ENCODE measurements around the gene DEAF1. TPM values are rescaled to one million over a fixed set of nuclear protein-coding genes. Genes with fewer than 3 reads are reported as not detected.

DEAF1 gene
- total RNA-seq, 1 experiment from 2014 or later = 62.2 TPM

- peak; percentile 88 for TF ChIP-seq ARID4B (CRISPR knock-in tag; IDR thresholded peaks at IDR 0.05; ENCODE audit: borderline replicate concordance)
- TF ChIP-seq SP1 (CRISPR knock-in tag; conservative IDR thresholded peaks at IDR 0.05) = peak; percentile 79
- no peak for TF ChIP-seq ZNF512 (CRISPR knock-in tag; IDR thresholded peaks at IDR 0.05; ENCODE audit: borderline replicate concordance)
- TF ChIP-seq CREM (CRISPR knock-in tag; IDR thresholded peaks at IDR 0.05) = no peak
- no peak for TF ChIP-seq NR3C1 (CRISPR knock-in tag; conservative IDR thresholded peaks at IDR 0.05; ENCODE audit: low read depth)
- TF ChIP-seq TEAD1 (CRISPR knock-in tag; IDR thresholded peaks at IDR 0.05) = peak; percentile 76
- 0 out of 2 replicates have a peak, but pooled peaks have one; percentile 20 for TF ChIP-seq MYBL2 (CRISPR knock-in tag; IDR thresholded peaks at IDR 0.05)
- TF ChIP-seq STAT6 (CRISPR knock-in tag; conservative IDR thresholded peaks at IDR 0.05; ENCODE audit: low read depth) = no peak
- TF ChIP-seq FOXP1 (CRISPR knock-in tag; IDR thresholded peaks at IDR 0.05; ENCODE audit: borderline replicate concordance) = peak; percentile 52; the same call in 1 of the 2 replicates
- TF ChIP-seq JUN (CRISPR knock-in tag; IDR thresholded peaks at IDR 0.05) = peak; percentile 61; the same call in 1 of the 2 replicates
- TF ChIP-seq FOXK1 (CRISPR knock-in tag; IDR thresholded peaks at IDR 0.05) = peak; percentile 26; the same call in 1 of the 2 replicates
- TF ChIP-seq ZNF416 (CRISPR knock-in tag; IDR thresholded peaks at IDR 0.05) = 0 out of 2 replicates have a peak, but pooled peaks have one; percentile 17
- peak; percentile 55; the same call in 1 of the 2 replicates for TF ChIP-seq SMAD3 (CRISPR knock-in tag; IDR thresholded peaks at IDR 0.05; ENCODE audit: borderline replicate concordance)
- peak; percentile 91; the same call in 1 of the 2 replicates for TF ChIP-seq ZNF232 (CRISPR knock-in tag; IDR thresholded peaks at IDR 0.05)
- peak; percentile 91; the same call in 1 of the 2 replicates for TF ChIP-seq ETV6 (CRISPR knock-in tag; IDR thresholded peaks at IDR 0.05)
- TF ChIP-seq ZBTB43 (CRISPR knock-in tag; IDR thresholded peaks at IDR 0.05) = peak; percentile 71; the same call in 1 of the 2 replicates
Observed at GRCh38 chr11:695538-696248, 671 bp upstream of the DEAF1 start, which contains the start of gene TMEM80 (continued).

All from WTC11 (cell line).